ENCODE measurements around the gene KLF16.
A peak's percentile ranks its signal among the peaks of the same experiment; 100 is the strongest.

Gene KLF16

DNA sequence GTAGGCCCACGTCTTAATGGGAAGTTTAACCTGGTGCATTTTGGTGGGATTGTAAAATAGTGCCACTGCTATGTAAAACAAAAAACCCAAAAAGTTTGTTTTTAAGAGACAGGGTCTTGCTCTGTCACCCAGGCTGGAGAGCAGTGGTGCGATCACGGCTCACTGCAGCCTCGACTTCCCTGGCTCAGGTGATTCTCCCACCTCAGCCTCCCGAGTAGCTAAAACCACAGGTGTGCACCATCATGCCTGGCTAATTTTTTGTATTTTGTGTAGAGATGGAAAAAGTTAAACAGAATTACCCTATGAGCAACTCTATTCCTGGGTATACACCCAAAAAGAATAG lies 14.3 kb downstream of the KLF16 start:
- H3K27ac Mint-ChIP-seq = peak overlapping the region; percentile 94
- no peak for DNase-seq
- peaks cover 54% of the 10 kb centered on the region for H3K36me3 Mint-ChIP-seq (ENCODE audit: low read depth)
- no peaks in the 10 kb centered on the region for H3K9me3 Mint-ChIP-seq
- H3K4me3 Mint-ChIP-seq = peak overlapping the region; percentile 73
- H3K4me1 Mint-ChIP-seq (ENCODE audit: low read depth) = peaks cover 70% of the 10 kb centered on the region
- no peaks in the 10 kb centered on the region for H3K27me3 Mint-ChIP-seq

DNA sequence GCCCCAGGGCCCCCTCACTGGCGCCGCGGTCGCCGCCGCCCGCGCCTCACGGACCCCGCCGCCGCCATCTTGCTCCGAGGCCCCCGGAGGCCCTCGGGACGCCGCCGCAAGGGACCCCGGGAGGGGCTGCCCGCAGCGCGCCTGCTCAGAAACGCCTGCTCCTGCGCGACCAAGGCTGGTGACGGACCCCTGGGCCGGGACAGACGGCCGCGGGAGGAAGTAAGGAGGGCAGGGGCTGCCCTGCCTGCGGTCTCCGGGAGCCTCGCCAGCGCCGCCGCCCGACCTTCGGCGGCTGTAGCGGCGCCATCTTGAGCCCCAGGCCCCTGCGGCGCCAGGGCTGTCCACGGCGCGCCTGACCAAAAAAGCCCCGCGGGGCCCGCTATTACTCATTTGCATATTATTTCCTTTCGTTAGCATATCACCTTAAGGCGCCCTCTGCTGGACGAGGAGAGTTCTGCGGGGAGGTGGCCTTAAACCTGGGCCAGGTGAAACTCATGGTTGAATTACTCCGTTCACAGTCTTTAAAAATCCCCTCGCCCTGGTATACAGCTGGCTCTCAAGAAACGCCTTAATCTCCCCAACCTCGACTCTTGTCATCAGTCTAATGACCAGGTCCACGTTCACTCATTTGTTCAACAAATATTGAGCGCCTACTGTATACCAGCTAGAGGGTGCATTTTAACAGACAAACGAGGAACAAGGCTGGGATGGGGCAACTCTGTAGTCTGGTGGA lies 14.8 kb downstream of the KLF16 start, which contains the start of gene REXO1:
Gene REXO1, minus strand, starts transcription at position 85 of the 733 bp plus-strand sequence. CDS start 125 bp downstream, outside the sequence.
- peak within 1 kb of the TSS; percentile 94 for H3K4me3 Mint-ChIP-seq
- H3K27me3 Mint-ChIP-seq = no peaks in the 10 kb centered on the region
- H3K36me3 Mint-ChIP-seq (ENCODE audit: low read depth) = peaks cover 58% of the 10 kb centered on the region
- H3K9me3 Mint-ChIP-seq = no peaks in the 10 kb centered on the region
- peak; percentile 99 for DNase-seq
- H3K4me1 Mint-ChIP-seq (ENCODE audit: low read depth) = peaks cover 74% of the 10 kb centered on the region
- peak within 1 kb of the TSS; percentile 95 for H3K27ac Mint-ChIP-seq

DNA sequence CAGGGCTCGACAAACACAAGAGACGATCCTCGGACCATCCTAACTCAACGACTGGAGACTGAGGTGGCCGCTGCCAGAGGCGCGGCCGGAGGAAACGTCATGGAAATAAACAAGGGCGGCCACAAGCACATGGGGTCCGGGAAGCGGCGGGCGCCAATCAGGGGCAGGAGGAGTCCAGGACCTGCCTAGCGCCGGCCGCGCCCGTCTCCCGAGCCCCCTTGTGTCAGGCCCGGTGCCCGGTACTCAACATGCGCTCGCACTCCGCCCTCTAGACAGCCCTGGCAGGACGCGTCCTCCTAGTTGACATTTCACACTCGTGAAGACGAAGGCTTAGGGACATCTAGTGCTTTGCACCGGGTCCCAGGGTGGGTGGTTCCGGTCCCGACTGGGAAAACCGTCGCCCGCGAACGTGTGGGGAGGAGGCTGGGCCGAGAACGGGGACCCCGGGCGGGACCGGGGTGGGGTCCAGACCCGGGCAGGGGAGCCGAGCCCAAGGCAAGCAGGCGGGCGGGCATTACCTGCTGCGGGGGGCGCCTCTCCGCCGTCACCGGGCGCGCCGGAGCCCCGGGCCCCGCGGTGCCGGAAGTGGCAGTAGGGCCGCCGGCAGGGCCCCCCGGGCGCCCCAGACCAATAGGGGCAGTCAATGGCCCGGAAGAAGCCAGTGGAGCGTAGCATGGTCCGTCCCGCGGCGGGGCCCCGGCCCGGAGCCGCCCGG lies 15.5 kb downstream of the KLF16 start:
- Mint-ChIP-seq H3K27ac (peak overlapping the region; percentile 95), H3K36me3 (ENCODE audit: low read depth) (peaks cover 55% of the 10 kb centered on the region)
- peak; percentile 62 for DNase-seq

DNA sequence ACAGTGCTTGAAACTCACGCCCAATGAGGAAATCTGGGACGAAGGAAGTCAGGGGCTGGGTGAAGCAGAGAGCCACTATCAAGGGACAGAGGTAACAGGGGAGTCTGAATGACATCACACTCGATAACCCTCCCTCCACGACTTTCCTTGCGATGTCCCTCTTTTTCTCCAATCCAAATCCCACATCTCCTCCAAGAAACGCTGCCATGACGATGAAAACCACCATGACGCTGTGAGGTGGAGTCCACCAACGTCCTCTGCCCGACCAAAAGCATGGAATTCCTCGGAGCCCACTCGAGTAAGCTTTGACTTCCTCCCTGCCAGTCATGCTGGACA lies 16.1 kb downstream of the KLF16 start:
- H3K27ac Mint-ChIP-seq = peak overlapping the region; percentile 95
- no peaks in the 10 kb centered on the region for H3K9me3 Mint-ChIP-seq
- peaks cover 57% of the 10 kb centered on the region for H3K36me3 Mint-ChIP-seq (ENCODE audit: low read depth)
- H3K27me3 Mint-ChIP-seq = no peaks in the 10 kb centered on the region
- H3K4me3 Mint-ChIP-seq = peak overlapping the region; percentile 94
- no peak for DNase-seq
- H3K4me1 Mint-ChIP-seq (ENCODE audit: low read depth) = peaks cover 70% of the 10 kb centered on the region

More for the DNA sequence above, 15.5 kb downstream of the KLF16 start:
- H3K27me3 Mint-ChIP-seq = no peaks in the 10 kb centered on the region
- H3K4me1 Mint-ChIP-seq (ENCODE audit: low read depth) = peaks cover 70% of the 10 kb centered on the region
- no peaks in the 10 kb centered on the region for H3K9me3 Mint-ChIP-seq
- peak overlapping the region; percentile 94 for H3K4me3 Mint-ChIP-seq

DNA sequence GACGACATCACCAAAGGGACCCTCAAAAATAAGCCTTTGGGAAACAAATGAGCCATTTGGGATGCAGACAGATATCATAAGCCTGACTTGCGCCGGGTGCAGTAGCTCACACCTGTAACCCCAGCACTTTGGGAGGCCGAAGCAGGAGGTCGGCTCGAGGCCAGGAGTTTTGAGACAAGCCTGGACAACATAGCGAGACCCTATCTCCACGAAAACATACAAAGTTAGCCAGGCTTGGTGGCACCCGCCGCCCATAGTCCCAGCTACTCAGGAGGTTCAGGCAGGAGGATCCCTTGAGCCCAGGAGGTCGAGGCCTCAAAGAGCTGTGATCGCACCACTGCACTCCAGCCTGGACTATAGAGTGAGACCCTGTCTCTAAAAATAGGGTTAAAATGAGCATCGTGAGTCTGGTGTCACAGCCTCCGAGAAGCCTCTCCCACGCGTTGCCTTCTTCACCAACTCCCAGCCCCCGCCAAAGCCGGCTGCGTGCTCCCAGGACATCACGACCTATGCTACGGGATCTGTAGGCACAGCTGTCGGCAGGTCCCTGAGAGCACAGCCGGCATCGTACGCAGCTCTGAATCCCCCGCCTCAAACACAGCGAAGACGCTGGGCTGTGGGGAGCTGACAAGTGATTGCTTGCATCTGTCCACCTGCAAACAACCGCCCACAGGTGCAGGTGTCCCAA lies 16.7 kb downstream of the KLF16 start:
- no peak for DNase-seq
- H3K9me3 Mint-ChIP-seq = no peaks in the 10 kb centered on the region
- H3K27me3 Mint-ChIP-seq = no peaks in the 10 kb centered on the region
- H3K36me3 Mint-ChIP-seq (ENCODE audit: low read depth) = peaks cover 59% of the 10 kb centered on the region
- peak overlapping the region; percentile 94 for H3K4me3 Mint-ChIP-seq
- H3K4me1 Mint-ChIP-seq (ENCODE audit: low read depth) = peaks cover 73% of the 10 kb centered on the region
- H3K27ac Mint-ChIP-seq = peak overlapping the region; percentile 95

DNA sequence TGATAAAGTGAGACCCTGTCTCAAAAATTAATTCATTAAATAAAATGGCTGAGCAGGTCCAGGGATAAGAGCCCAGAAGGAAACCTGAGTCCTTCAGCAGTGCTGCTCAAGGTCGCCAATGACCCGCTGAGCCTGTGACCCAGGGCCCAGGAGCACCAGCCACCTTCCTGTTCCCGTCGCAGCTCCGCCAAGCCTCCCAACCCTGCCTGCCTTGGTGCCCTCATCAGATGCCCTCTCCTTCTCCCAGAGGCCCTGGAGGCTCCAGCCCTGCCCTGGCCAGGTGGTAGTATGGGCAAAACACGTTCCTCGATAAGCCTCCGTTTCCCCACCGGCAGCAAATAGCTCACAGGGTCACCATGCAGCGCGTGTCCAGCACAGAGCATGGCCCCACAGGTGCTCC lies 17.7 kb downstream of the KLF16 start:
- Mint-ChIP-seq H3K4me1 (ENCODE audit: low read depth) (peaks cover 73% of the 10 kb centered on the region), H3K27ac (peak overlapping the region; percentile 95), H3K4me3 (peak overlapping the region; percentile 94)

DNA sequence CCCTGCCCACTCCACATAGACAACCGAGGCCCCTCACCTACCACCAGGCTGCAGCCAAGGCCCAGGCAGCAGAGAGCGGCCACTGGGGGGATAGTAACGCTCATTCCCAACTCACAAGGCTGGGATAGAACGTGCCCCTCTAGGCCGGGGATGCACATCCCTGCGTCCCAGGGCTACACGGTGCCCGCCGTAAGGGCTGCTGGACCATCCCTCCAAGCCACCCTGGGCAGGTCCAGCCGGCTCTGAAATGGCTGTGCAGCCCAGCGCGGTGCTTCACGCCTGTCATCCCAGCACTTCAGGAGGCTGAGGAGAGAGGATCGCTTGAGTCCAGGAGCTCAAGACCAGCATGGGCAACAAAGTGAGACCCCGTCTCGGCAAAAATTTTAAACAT lies 18.3 kb downstream of the KLF16 start:
- H3K4me1 Mint-ChIP-seq (ENCODE audit: low read depth) = peaks cover 75% of the 10 kb centered on the region
- H3K36me3 Mint-ChIP-seq (ENCODE audit: low read depth) = peaks cover 56% of the 10 kb centered on the region
- no peaks in the 10 kb centered on the region for H3K27me3 Mint-ChIP-seq
- no peak overlapping the region for H3K4me3 Mint-ChIP-seq
- no peaks in the 10 kb centered on the region for H3K9me3 Mint-ChIP-seq
- no peak for DNase-seq
- H3K27ac Mint-ChIP-seq = peak overlapping the region; percentile 66

More for the DNA sequence above, 17.7 kb downstream of the KLF16 start:
- DNase-seq = no peak
- Mint-ChIP-seq H3K36me3 (ENCODE audit: low read depth) (peaks cover 55% of the 10 kb centered on the region), H3K9me3 (no peaks in the 10 kb centered on the region), H3K27me3 (no peaks in the 10 kb centered on the region)

DNA sequence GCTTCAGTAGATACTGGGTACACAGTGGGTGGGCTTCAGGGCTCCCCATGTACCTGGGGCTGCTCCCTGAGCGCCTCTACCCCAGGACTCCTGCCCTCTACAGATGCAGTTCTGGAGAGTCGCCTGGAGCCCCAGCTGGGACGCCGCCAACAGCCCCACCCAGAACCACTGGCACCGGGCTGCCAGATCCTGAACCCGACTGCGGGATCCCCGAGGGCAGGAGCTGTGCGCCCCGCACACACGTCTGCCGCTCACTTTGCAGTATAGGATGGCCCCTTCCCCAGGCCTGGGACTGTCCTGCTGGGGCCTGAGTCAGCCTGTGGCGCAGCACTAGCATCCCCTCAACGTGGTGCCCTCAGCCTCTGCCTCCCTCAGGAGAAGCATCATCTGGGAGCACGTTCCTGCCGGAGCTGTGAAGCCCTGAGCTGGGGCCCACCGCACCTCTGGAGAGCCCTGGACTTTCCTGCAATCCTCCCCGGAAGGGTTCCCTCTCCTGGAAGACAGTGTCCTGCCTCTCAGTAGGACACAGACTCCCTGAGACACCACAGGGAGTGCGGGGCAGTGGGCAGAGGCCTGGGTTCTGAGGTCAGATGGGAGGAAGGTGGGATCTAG lies 18.8 kb downstream of the KLF16 start:
- no peak overlapping the region for H3K4me3 Mint-ChIP-seq
- H3K4me1 Mint-ChIP-seq (ENCODE audit: low read depth) = peaks cover 75% of the 10 kb centered on the region
- H3K9me3 Mint-ChIP-seq = no peaks in the 10 kb centered on the region
- no peak for DNase-seq
- H3K27ac Mint-ChIP-seq = peak overlapping the region; percentile 66
- no peaks in the 10 kb centered on the region for H3K27me3 Mint-ChIP-seq
- H3K36me3 Mint-ChIP-seq (ENCODE audit: low read depth) = peaks cover 58% of the 10 kb centered on the region

DNA sequence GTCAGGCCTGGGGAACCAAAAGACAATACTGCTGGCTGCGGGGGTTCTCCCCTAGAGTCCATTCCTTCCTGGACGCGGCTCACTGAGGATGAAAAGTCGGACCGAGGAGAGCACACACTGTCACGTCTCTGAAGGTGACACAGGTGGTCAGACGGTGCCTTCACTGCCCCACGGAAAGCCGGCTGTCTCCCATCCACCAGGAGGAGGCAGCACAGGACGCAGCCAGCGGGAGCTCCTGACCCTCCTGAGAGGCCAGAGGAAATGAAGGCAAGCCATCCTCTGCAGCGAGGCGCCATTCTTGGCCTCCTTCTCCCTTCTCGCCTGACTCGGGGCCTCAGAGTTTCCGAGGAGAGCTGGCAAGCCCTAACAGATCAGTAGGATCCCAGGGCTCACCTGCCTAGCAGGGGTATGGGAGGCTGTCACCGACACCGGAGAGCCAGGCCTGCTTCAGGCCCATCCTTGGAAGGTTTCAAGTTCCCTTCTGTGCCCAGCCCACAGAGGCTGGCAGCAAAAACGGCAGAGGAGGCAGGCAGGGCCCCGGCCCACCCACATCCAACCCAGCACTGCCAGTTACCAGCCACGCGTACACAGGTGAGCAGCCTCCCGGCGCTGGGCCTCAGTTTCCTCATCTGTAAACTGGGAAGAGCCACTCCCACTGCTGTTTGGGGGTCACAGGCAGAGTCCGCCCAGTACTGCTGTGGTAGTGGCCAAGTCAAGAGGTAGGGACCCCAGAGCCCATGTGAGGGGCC lies 19.6 kb downstream of the KLF16 start:
- no peaks in the 10 kb centered on the region for H3K27me3 Mint-ChIP-seq
- no peak for DNase-seq
- no peaks in the 10 kb centered on the region for H3K9me3 Mint-ChIP-seq
- H3K4me3 Mint-ChIP-seq = no peak overlapping the region
- H3K36me3 Mint-ChIP-seq (ENCODE audit: low read depth) = peaks cover 60% of the 10 kb centered on the region
- peaks cover 69% of the 10 kb centered on the region for H3K4me1 Mint-ChIP-seq (ENCODE audit: low read depth)
- peak overlapping the region; percentile 55 for H3K27ac Mint-ChIP-seq

DNA sequence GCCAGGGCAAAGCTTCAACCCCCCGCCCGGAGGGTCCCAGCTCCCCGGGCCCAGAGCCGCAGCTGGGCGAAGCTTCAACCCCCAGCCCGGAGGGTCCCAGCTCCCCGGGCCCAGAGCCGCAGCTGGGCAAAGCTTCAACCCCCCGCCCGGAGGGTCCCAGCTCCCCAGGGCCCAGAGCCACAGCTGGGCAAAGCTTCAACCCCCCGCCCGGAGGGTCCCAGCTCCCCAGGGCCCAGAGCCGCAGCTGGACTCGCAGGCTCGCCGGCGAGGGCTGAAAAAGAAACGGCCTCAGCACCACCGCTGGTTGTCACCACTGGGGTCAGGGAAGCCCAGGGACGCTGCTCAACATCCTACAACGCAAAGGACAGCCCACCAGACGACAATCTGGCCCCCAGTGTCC lies 20.3 kb downstream of the KLF16 start:
- Mint-ChIP-seq H3K4me1 (ENCODE audit: low read depth) (peaks cover 68% of the 10 kb centered on the region), H3K4me3 (no peak overlapping the region), H3K27ac (no peak overlapping the region), H3K9me3 (no peaks in the 10 kb centered on the region), H3K36me3 (ENCODE audit: low read depth) (peaks cover 64% of the 10 kb centered on the region), H3K27me3 (no peaks in the 10 kb centered on the region)
- no peak for DNase-seq

DNA sequence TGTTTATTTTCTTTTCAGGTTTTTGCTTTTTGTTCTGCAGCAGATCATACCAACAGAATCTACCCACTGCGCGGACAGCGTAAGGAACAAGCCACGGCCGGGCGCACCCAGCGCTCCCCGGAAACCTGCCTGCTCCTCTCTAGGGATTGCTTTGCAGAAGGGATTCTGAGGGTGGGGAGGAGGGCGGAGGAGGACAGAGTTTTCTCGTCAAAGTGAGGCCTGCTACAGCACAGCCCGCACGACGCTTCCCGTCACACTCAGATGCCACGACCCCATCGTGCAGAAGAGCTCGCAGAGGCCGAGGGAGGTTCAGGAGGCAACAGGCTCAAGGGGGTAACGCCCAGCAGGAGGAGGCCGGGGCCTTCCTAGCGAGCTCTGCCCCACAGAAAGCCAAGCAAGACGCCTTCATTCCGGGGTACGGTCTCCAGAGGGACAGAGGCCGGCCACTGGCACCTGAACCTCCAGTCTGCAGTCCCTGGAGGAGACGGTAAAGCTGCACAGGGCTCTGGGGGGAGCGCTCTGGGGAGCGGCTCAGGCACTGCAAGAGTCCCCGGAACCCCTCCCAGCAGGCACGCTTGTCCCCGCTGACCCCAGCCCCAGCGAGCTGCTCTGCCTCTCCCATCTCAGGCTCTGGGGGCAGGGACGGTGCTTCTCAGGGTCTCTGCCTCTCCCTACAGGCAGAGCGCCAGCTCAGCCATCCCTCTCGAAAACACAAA lies 22.0 kb downstream of the KLF16 start:
- H3K4me3 Mint-ChIP-seq = no peak overlapping the region
- H3K9me3 Mint-ChIP-seq = no peaks in the 10 kb centered on the region
- H3K36me3 Mint-ChIP-seq (ENCODE audit: low read depth) = peaks cover 57% of the 10 kb centered on the region
- no peak for DNase-seq
- peaks cover 63% of the 10 kb centered on the region for H3K4me1 Mint-ChIP-seq (ENCODE audit: low read depth)
- H3K27ac Mint-ChIP-seq = peak overlapping the region; percentile 68
- no peaks in the 10 kb centered on the region for H3K27me3 Mint-ChIP-seq

DNA sequence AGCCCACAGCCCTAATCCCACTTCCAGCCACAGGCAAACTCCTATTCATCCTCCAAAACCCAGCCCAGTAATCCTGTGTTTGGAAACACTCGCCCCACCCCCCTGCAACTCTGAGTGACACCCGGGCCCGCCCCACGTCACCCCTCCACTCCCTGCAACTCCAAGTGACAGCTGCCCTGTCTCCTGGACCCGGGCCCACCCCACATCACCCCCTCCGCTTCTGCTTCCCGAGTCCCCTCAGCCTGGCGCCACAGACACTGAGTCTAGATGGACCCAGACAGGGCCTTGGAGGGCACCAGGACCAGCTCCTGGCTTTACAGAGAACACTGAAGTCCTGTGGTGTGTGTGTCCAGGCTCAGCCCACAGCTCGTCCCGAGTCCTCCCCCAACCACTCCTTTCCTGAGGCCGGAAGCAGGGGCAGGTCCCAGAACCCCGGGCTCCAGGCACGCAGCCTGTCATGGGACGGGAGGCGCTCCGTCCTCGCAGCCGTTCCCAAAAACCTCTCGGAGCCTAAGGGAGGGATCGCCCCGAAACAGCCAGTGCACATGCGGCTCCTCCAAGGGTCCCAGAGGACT lies 22.8 kb downstream of the KLF16 start:
- Mint-ChIP-seq H3K27ac (peak overlapping the region; percentile 55), H3K4me1 (ENCODE audit: low read depth) (peaks cover 62% of the 10 kb centered on the region), H3K27me3 (no peaks in the 10 kb centered on the region), H3K4me3 (no peak overlapping the region), H3K9me3 (no peaks in the 10 kb centered on the region), H3K36me3 (ENCODE audit: low read depth) (peaks cover 55% of the 10 kb centered on the region)
- no peak for DNase-seq

Data from activated T-cell treated with anti-CD3 and anti-CD28 coated beads, Interleukin-2, amount 50 U/mL, for 24 hours (primary cell).